NT2/D1 (cell line): ENCODE measurements around the gene RTN1.

ENCODE experiments used
- DNase-seq: peaks from one replicate; pipeline ENCODE4 v3.0.0-alpha.2; 2011; ENCODE audit warnings: low read depth, low spot score
- H3K27me3 ChIP-seq: 2 replicates; pipeline ENCODE4 v1.6.0; 2011; ENCODE audit warnings: mild to moderate bottlenecking; ENCODE audit not compliant: insufficient read length, insufficient read depth
- H3K36me3 ChIP-seq: 2 replicates; pipeline ENCODE4 v1.6.1; 2011; ENCODE audit warnings: mild to moderate bottlenecking, low read length, mixed read lengths; ENCODE audit not compliant: insufficient read depth, insufficient read length
- H3K4me1 ChIP-seq: 2 replicates; pipeline ENCODE4 v1.5.1; 2011; ENCODE audit not compliant: insufficient read depth, insufficient read length
- H3K4me3 ChIP-seq: 2 replicates; pipeline ENCODE4 v1.5.1; 2011; ENCODE audit warnings: low read depth; ENCODE audit not compliant: insufficient read length
- H3K9ac ChIP-seq: 2 replicates; pipeline ENCODE4 v1.6.0; 2011; ENCODE audit warnings: low read depth; ENCODE audit not compliant: insufficient read length
- H3K9me3 ChIP-seq: 2 replicates; pipeline ENCODE4 v1.5.1; 2011; ENCODE audit warnings: mild to moderate bottlenecking, low read length; ENCODE audit not compliant: insufficient read depth
- SUZ12 ChIP-seq: IDR thresholded peaks from 2 replicates; pipeline ENCODE4 v1.6.1; 2011; ENCODE audit not compliant: insufficient read length, insufficient read depth; ENCODE audit errors: extremely low read depth
- YY1 ChIP-seq: IDR thresholded peaks from 2 replicates; pipeline ENCODE4 v1.6.1; 2011; ENCODE audit not compliant: insufficient read length, insufficient read depth
- ZNF274 ChIP-seq: IDR thresholded peaks from 2 replicates; pipeline ENCODE4 v1.6.1; 2011; ENCODE audit warnings: mild to moderate bottlenecking, low read depth, low read length

Gene RTN1

DNA sequence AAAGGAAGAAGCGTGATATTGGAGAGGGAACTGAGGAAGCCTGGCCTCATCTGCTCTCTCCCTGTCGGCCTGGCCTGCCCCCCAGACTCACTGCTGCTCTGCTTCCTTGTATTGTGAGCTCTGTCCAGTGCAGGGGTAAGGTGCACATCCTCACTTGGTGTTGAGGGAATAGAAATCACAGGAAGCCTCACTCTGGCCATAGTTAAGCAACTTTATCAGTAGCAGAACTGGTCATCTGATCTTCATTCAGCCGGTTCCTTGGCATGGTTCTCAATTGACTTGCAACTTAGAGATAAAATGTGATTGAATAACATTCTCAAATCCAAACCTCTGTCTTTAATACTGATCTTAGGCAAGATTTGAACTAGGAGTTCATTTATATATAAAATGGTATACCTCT, 282.5 kb downstream of the RTN1 start:
- Histone ChIP-seq H3K36me3 (no peaks in the 10 kb centered on the region), H3K27me3 (no peaks in the 10 kb centered on the region), H3K4me1 (no peaks in the 10 kb centered on the region), H3K9me3 (no peaks in the 10 kb centered on the region; the same call in 1 of the 2 replicates), H3K9ac (no peak overlapping the region), H3K4me3 (no peak overlapping the region)
- TF ChIP-seq ZNF274 (no peak), SUZ12 (no peak), YY1 (no peak)
- DNase-seq, result no peak

DNA sequence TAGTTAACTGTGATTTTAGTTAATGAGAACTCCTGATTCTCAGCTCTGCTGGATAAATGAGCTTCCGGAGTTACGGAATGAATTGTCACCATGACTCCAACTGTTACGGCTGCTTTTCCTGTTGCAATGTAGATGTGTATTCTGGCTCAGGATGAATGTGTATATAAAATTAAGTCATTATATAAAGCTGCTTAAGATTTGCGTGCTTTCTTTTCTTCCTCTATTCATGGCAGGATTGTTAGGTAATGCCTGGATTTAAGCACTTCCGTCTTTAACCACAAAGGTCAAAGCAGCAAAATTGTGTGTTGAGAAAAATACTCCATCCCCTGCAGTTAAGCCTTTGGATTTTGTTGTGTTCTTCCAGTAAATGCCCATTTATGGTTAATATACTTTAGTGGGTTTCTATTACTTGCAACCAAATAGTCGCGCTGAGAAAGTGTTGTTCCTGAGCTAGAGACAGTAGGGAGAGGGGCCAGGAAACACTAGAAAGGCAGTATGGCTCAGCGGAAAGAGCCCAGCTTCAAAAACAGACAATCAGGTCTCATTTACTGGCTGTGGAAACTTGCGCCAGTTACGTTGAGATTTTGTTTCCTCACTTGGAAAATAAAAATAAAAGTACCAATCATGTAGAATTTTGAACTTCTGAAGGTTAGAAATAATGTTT, 284.6 kb downstream of the RTN1 start:
- TF ChIP-seq YY1 (no peak), SUZ12 (no peak), ZNF274 (no peak)
- Histone ChIP-seq H3K9ac (no peak overlapping the region), H3K9me3 (no peaks in the 10 kb centered on the region), H3K4me3 (no peak overlapping the region), H3K27me3 (no peaks in the 10 kb centered on the region), H3K36me3 (no peaks in the 10 kb centered on the region), H3K4me1 (no peaks in the 10 kb centered on the region)
- no peak for DNase-seq

DNA sequence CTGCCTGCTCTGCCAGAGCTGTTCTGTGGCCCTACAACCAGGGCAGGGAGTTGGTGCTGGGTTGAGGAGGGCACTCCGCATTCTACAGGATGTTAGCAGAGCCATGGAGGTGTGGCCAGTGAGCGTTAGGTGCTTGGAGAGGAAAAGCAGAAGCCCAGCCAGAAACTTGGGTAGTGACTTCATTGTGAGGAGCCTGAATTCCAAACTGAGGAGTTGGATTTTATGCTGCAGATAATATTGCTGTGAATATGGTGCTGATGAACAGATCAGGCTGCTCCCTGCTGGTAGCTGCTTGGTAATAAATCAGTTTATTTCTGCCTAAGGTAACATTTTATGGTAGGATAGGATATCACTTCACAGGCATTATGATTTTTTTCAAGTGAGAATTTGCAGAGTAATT, 286.8 kb downstream of the RTN1 start:
- Histone ChIP-seq H3K4me3 (no peak overlapping the region), H3K4me1 (no peaks in the 10 kb centered on the region), H3K36me3 (no peaks in the 10 kb centered on the region), H3K9me3 (no peaks in the 10 kb centered on the region), H3K27me3 (no peaks in the 10 kb centered on the region), H3K9ac (no peak overlapping the region)
- no peak for DNase-seq
- TF ChIP-seq SUZ12 (no peak), YY1 (no peak), ZNF274 (no peak)

DNA sequence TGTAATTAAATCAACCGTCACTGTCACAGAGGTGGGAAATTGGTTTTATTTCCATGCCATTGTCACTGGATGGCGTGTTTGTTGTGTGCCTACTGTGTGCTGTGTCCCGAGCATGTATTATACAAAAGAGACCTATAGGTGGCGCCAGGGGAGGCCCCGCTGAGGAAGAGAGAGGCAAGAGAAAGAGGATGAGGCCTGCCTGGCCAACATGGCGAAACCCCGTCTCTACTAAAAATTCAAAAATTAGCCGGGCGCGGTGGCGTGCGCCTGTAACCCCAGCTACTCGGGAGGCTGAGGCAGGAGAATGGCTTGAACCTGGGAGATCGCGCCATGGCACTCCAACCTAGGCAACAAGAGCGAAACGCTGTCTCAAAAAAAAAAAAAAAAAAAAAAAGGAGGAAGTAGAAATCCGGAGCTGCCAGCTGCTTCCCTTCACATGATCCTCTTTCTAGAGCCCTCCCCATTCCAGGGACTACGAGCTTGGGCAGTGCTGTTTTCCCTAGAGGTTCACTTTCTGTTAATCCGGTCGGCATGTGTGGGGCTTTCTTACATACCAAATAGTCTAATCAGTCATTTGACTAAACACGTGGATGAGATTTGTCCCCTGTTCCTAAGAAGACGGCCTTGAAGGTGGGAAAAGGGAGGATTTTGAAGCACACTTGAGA, 287.6 kb downstream of the RTN1 start:
- Histone ChIP-seq H3K4me3 (no peak overlapping the region), H3K9ac (no peak overlapping the region), H3K4me1 (no peaks in the 10 kb centered on the region), H3K9me3 (no peaks in the 10 kb centered on the region), H3K36me3 (no peaks in the 10 kb centered on the region), H3K27me3 (no peaks in the 10 kb centered on the region)
- DNase-seq, result no peak
- TF ChIP-seq SUZ12, result no peak
- TF ChIP-seq ZNF274, result no peak
- TF ChIP-seq YY1, result no peak

GRCh38 chr14:59582161-59582560, 288.4 kb downstream of the RTN1 start:
- no peak for DNase-seq
- H3K9ac ChIP-seq, result no peak overlapping the region

DNA sequence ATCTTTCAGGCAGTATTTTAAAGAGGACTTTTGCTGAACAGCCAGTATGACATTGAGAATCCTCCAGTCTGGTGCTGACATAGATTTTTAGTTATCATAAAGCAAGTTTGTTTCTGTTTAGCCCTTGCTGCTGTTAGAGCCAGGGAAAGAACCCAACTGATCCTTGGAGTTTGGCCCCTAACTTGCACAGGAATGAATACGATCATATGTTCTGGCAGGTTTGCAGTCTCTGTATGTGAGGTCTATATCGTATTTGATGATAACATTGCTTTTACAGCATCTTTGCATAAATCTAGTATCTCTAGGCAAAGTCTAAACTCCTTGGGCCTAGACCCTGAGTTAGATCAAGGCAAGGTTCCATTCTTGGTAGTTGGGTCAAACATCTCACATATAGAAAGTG, 289.7 kb downstream of the RTN1 start:
- no peak for TF ChIP-seq SUZ12
- no peak for TF ChIP-seq YY1
- TF ChIP-seq ZNF274, result no peak
- no peaks in the 10 kb centered on the region for H3K4me1 ChIP-seq
- H3K4me3 ChIP-seq, result no peak overlapping the region
- H3K9ac ChIP-seq, result no peak overlapping the region
- H3K27me3 ChIP-seq, result no peaks in the 10 kb centered on the region
- H3K36me3 ChIP-seq, result no peaks in the 10 kb centered on the region
- no peaks in the 10 kb centered on the region for H3K9me3 ChIP-seq
- DNase-seq, result no peak

More at GRCh38 chr14:59582161-59582560, 288.4 kb downstream of the RTN1 start:
- no peaks in the 10 kb centered on the region for H3K9me3 ChIP-seq
- no peak overlapping the region for H3K4me3 ChIP-seq
- no peak for TF ChIP-seq ZNF274
- no peak for TF ChIP-seq SUZ12
- no peak for TF ChIP-seq YY1
- no peaks in the 10 kb centered on the region for H3K4me1 ChIP-seq
- H3K36me3 ChIP-seq, result no peaks in the 10 kb centered on the region
- H3K27me3 ChIP-seq, result no peaks in the 10 kb centered on the region
